ENCODE measurements around the gene KLK13.

DNA sequence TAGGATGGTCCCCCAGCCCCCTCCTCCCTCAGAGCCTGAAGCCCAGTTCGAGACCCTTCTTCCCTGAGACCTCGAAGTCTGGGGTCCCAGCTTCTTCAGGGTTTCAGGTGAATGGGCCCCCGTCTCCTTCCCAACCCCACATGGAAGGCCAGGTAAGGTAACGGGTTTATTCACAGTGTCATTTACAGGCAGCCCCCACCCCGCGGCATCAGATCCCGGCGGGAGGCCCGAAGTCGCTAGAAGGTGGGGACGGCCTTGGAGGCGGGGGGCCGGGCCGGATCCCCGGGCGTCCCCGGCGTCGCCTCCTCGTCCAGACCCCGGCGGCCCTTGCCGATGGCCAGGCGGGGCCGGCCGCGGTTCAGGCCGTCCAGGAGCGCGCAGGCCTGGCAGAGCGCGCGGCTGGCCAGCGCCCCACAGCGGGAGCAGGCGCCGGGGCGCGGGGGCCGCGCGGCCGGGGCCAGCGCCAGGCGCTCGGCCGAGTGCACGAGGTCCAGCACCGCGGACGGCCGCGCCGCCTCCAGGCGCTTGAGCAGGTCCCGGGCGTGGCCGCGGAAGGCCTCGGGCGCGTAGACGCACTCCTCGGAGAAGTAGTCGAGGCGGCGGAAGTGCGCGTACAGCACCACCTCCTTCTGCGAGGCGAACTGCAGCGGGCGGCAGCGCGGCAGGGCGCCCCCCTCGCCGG is 33.6 kb upstream of the KLK13 start:
- TF ChIP-seq, protein P1, sequence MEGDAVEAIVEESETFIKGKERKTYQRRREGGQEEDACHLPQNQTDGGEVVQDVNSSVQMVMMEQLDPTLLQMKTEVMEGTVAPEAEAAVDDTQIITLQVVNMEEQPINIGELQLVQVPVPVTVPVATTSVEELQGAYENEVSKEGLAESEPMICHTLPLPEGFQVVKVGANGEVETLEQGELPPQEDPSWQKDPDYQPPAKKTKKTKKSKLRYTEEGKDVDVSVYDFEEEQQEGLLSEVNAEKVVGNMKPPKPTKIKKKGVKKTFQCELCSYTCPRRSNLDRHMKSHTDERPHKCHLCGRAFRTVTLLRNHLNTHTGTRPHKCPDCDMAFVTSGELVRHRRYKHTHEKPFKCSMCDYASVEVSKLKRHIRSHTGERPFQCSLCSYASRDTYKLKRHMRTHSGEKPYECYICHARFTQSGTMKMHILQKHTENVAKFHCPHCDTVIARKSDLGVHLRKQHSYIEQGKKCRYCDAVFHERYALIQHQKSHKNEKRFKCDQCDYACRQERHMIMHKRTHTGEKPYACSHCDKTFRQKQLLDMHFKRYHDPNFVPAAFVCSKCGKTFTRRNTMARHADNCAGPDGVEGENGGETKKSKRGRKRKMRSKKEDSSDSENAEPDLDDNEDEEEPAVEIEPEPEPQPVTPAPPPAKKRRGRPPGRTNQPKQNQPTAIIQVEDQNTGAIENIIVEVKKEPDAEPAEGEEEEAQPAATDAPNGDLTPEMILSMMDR (IDR thresholded peaks at IDR 0.05) = no peak
- no peak for TF ChIP-seq ZFX (IDR thresholded peaks at IDR 0.05; ENCODE audit: borderline replicate concordance)

All from 22Rv1 (cell line).